Midbrain (tissue), 1 donor: Measurements from ENCODE around the gene NAPSA.
"Not testable (repeated sequence)": the region's sequence is repeated elsewhere in the genome, so short reads cannot be mapped to it uniquely, and the experiment has no call there.

Experiments used
- DNase-seq: peaks from one replicate; lab custom pipeline; 2025; lab: John Stamatoyannopoulos, UW

NAPSA gene

GRCh38 chr19:50331221-50331993 lies 34.0 kb downstream of the NAPSA start:
- no peak for DNase-seq

- DNase-seq = peak; percentile 92
These were observed 34.9 kb downstream of the NAPSA start for GRCh38 chr19:50330365-50331078.

- not testable (repeated sequence) for DNase-seq
These were observed 35.5 kb downstream of the NAPSA start for GRCh38 chr19:50329926-50330294.

- DNase-seq = peak; percentile 99
These were observed 36.1 kb downstream of the NAPSA start, which contains the start of gene KCNC3 for GRCh38 chr19:50329146-50329925. Gene KCNC3 (minus strand): TSS chr19:50329377. CDS start chr19:50329082, 295 bp downstream.

GRCh38 chr19:50328873-50329145 lies 36.6 kb downstream of the NAPSA start:
- no peak for DNase-seq

- DNase-seq = no peak
These were observed 37.1 kb downstream of the NAPSA start for GRCh38 chr19:50328224-50328872.

- no peak for DNase-seq
These were observed 37.8 kb downstream of the NAPSA start for GRCh38 chr19:50327461-50328223.

GRCh38 chr19:50327013-50327412 lies 38.4 kb downstream of the NAPSA start:
- no peak for DNase-seq

- no peak for DNase-seq
These were observed 39.3 kb downstream of the NAPSA start for GRCh38 chr19:50326101-50326664.

- peak; percentile 82 for DNase-seq
These were observed 39.9 kb downstream of the NAPSA start for GRCh38 chr19:50325310-50326100.

- no peak for DNase-seq
These were observed 41.1 kb downstream of the NAPSA start for GRCh38 chr19:50324331-50324730.

GRCh38 chr19:50323782-50324133 lies 41.7 kb downstream of the NAPSA start:
- DNase-seq = no peak

GRCh38 chr19:50322931-50323781 lies 42.3 kb downstream of the NAPSA start:
- no peak for DNase-seq

- no peak for DNase-seq
These were observed 43.2 kb downstream of the NAPSA start for GRCh38 chr19:50322234-50322633.

GRCh38 chr19:50321831-50322230 lies 43.6 kb downstream of the NAPSA start:
- DNase-seq = no peak

GRCh38 chr19:50320596-50320995 lies 44.8 kb downstream of the NAPSA start:
- no peak for DNase-seq

GRCh38 chr19:50320051-50320450 lies 45.4 kb downstream of the NAPSA start:
- DNase-seq = no peak

- no peak for DNase-seq
These were observed 46.3 kb downstream of the NAPSA start for GRCh38 chr19:50319156-50319555.

GRCh38 chr19:50318438-50318837 lies 47.0 kb downstream of the NAPSA start:
- DNase-seq = no peak

- no peak for DNase-seq
These were observed 48.3 kb downstream of the NAPSA start for GRCh38 chr19:50317115-50317514.
